ENCODE results near the gene ERC2.

Gene ERC2

GRCh38 chr3:56254835-56255234, 213.4 kb downstream of the ERC2 start:
- Mint-ChIP-seq H3K9me3 (no peaks in the 10 kb centered on the region), H3K4me3 (no peak overlapping the region), H3K27ac (peak overlapping the region in 1 of 3 experiments; percentile 24), H3K4me1 (peaks cover 14% of the 10 kb centered on the region), H3K36me3 (ENCODE audit: low read depth) (no peaks in the 10 kb centered on the region), H3K27me3 (ENCODE audit: low read depth) (peaks cover 8% of the 10 kb centered on the region)
- TF ChIP-seq CTCF (IDR thresholded peaks at IDR 0.05; ENCODE audit: unreplicated experiment in 3 of 3): peak in 2 of 3 experiments; percentile 26 to 36

- peaks cover 14% of the 10 kb centered on the region for H3K4me1 Mint-ChIP-seq
- H3K36me3 Mint-ChIP-seq (ENCODE audit: low read depth): no peaks in the 10 kb centered on the region
- H3K4me3 Mint-ChIP-seq: no peak overlapping the region
- peaks cover 8% of the 10 kb centered on the region for H3K27me3 Mint-ChIP-seq (ENCODE audit: low read depth)
- TF ChIP-seq CTCF (IDR thresholded peaks at IDR 0.05; ENCODE audit: unreplicated experiment in 3 of 3): no peak
- H3K27ac Mint-ChIP-seq: peak overlapping the region in 2 of 3 experiments; percentile 2 to 7
- H3K9me3 Mint-ChIP-seq: no peaks in the 10 kb centered on the region
Observed at GRCh38 chr3:56253941-56254665, 214.2 kb downstream of the ERC2 start.

- peak; percentile 74 to 88 (median 84) for TF ChIP-seq CTCF (IDR thresholded peaks at IDR 0.05; ENCODE audit: unreplicated experiment in 3 of 3)
- H3K27ac Mint-ChIP-seq: peak overlapping the region; percentile 15 to 44 (median 28)
- peaks cover 9% of the 10 kb centered on the region for H3K4me1 Mint-ChIP-seq
- H3K27me3 Mint-ChIP-seq (ENCODE audit: low read depth): peaks cover 4% of the 10 kb centered on the region
- H3K4me3 Mint-ChIP-seq: no peak overlapping the region
- no peaks in the 10 kb centered on the region for H3K36me3 Mint-ChIP-seq (ENCODE audit: low read depth)
- no peaks in the 10 kb centered on the region for H3K9me3 Mint-ChIP-seq
Observed at GRCh38 chr3:56251343-56251945, 216.8 kb downstream of the ERC2 start.

- no peaks in the 10 kb centered on the region for H3K36me3 Mint-ChIP-seq (ENCODE audit: low read depth)
- H3K27me3 Mint-ChIP-seq (ENCODE audit: low read depth): no peaks in the 10 kb centered on the region
- H3K4me1 Mint-ChIP-seq: peaks cover 9% of the 10 kb centered on the region
- H3K27ac Mint-ChIP-seq: no peak overlapping the region
- H3K4me3 Mint-ChIP-seq: no peak overlapping the region
- no peak for TF ChIP-seq CTCF (IDR thresholded peaks at IDR 0.05; ENCODE audit: unreplicated experiment in 3 of 3)
- no peaks in the 10 kb centered on the region for H3K9me3 Mint-ChIP-seq
Observed at GRCh38 chr3:56248021-56248420, 220.2 kb downstream of the ERC2 start.

GRCh38 chr3:56238299-56238698, 230.0 kb downstream of the ERC2 start:
- Mint-ChIP-seq H3K4me1 (peaks cover 12% of the 10 kb centered on the region), H3K4me3 (no peak overlapping the region), H3K27me3 (ENCODE audit: low read depth) (peaks cover 5% of the 10 kb centered on the region), H3K9me3 (peaks cover 2% of the 10 kb centered on the region), H3K27ac (no peak overlapping the region), H3K36me3 (ENCODE audit: low read depth) (no peaks in the 10 kb centered on the region)
- TF ChIP-seq CTCF (IDR thresholded peaks at IDR 0.05; ENCODE audit: unreplicated experiment in 3 of 3): no peak

GRCh38 chr3:56233742-56234141, 234.5 kb downstream of the ERC2 start:
- no peak overlapping the region for H3K27ac Mint-ChIP-seq
- H3K4me3 Mint-ChIP-seq: no peak overlapping the region
- TF ChIP-seq CTCF (IDR thresholded peaks at IDR 0.05; ENCODE audit: unreplicated experiment in 3 of 3): no peak
- H3K4me1 Mint-ChIP-seq: peaks cover 1% of the 10 kb centered on the region
- H3K27me3 Mint-ChIP-seq (ENCODE audit: low read depth): peaks cover 5% of the 10 kb centered on the region
- no peaks in the 10 kb centered on the region for H3K9me3 Mint-ChIP-seq
- H3K36me3 Mint-ChIP-seq (ENCODE audit: low read depth): no peaks in the 10 kb centered on the region
